DND-41 (cell line): ENCODE measurements around the gene HSPA12A.

Experiments
- ATAC-seq: fragments of 200-7000 bp; cut with Tn5 transposase; 3 replicates; pipeline ENCODE4 v1.9.1; 2021; ENCODE audit warnings: low read depth; ENCODE audit not compliant: insufficient read depth
- DNase-seq: peaks from one replicate; pipeline ENCODE4 v3.0.0-alpha.2; 2020
- H2AFZ ChIP-seq: 2 replicates; pipeline ENCODE4 v1.6.0; 2012; ENCODE audit warnings: low read depth, low read length
- H3K27ac ChIP-seq: 2 replicates; pipeline ENCODE4 v1.5.1; 2012; ENCODE audit warnings: low read length, inconsistent platforms
- H3K27me3 ChIP-seq: fragments of 200-600 bp; sonication (generic); 2 replicates; pipeline ENCODE4 v1.6.0; 2012; ENCODE audit warnings: low read length, mild to moderate bottlenecking, inconsistent platforms; ENCODE audit not compliant: insufficient read depth, poor library complexity
- H3K36me3 ChIP-seq: 2 replicates; pipeline ENCODE4 v1.5.1; 2012; ENCODE audit warnings: low read length, inconsistent platforms; ENCODE audit not compliant: insufficient read depth
- H3K4me1 ChIP-seq: 2 replicates; pipeline ENCODE4 v1.5.1; 2012; ENCODE audit warnings: mild to moderate bottlenecking, low read length; ENCODE audit not compliant: insufficient read depth
- H3K4me2 ChIP-seq: 2 replicates; pipeline ENCODE4 v1.6.0; 2012; ENCODE audit warnings: mild to moderate bottlenecking, moderate library complexity, low read length, inconsistent platforms; ENCODE audit not compliant: insufficient read depth
- H3K4me3 ChIP-seq, 2 experiments: fragments of 200-600 bp in 1 of 2; shearing (Covaris generic) in 1 of 2; 2 replicates each; pipeline ENCODE4 v1.5.1; 2012 to 2016; ENCODE audit warnings: inconsistent platforms in 2 of 2, low read length in 2 of 2, mild to moderate bottlenecking in 2 of 2, low read depth in 1 of 2, moderate library complexity in 1 of 2
- H3K79me2 ChIP-seq: 2 replicates; pipeline ENCODE4 v1.6.0; 2012; ENCODE audit warnings: low read length, inconsistent platforms; ENCODE audit not compliant: insufficient read depth
- H3K9ac ChIP-seq: 2 replicates; pipeline ENCODE4 v1.6.0; 2012; ENCODE audit warnings: low read depth, mild to moderate bottlenecking, inconsistent platforms, low read length, moderate library complexity
- H3K9me3 ChIP-seq: 2 replicates; pipeline ENCODE4 v1.5.1; 2012; ENCODE audit warnings: low read length, moderate library complexity, mild to moderate bottlenecking, inconsistent platforms; ENCODE audit not compliant: insufficient read depth, severe bottlenecking
- H4K20me1 ChIP-seq: 2 replicates; pipeline ENCODE4 v1.6.0; 2012; ENCODE audit warnings: low read length; ENCODE audit not compliant: insufficient read depth
- CTCF ChIP-seq: IDR thresholded peaks from 2 replicates; pipeline ENCODE4 v1.5.1; 2012; ENCODE audit warnings: borderline replicate concordance, low read length, moderate library complexity, mild to moderate bottlenecking; ENCODE audit not compliant: poor library complexity, severe bottlenecking; ENCODE audit errors: extremely low read depth
- EZH2 ChIP-seq: IDR thresholded peaks from 3 replicates; pipeline ENCODE4 v1.6.1; 2012; ENCODE audit warnings: borderline replicate concordance, low read depth, mild to moderate bottlenecking, moderate library complexity, low read length, inconsistent platforms; ENCODE audit not compliant: severe bottlenecking

The HSPA12A gene

GRCh38 chr10:116697816-116698215 lies 44.5 kb downstream of the HSPA12A start:
- Histone ChIP-seq H3K4me1 (no peaks in the 10 kb centered on the region), H4K20me1 (no peaks in the 10 kb centered on the region), H3K9me3 (no peaks in the 10 kb centered on the region), H3K36me3 (no peaks in the 10 kb centered on the region), H3K4me3 (no peak overlapping the region), H3K27me3 (no peaks in the 10 kb centered on the region), H3K79me2 (no peaks in the 10 kb centered on the region), H2AFZ (no peak overlapping the region), H3K27ac (no peak overlapping the region), H3K9ac (no peak overlapping the region), H3K4me2 (no peak overlapping the region)
- TF ChIP-seq CTCF, result no peak
- no peak for ATAC-seq
- no peak for DNase-seq

GRCh38 chr10:116696919-116697318 lies 45.4 kb downstream of the HSPA12A start:
- no peak overlapping the region for H2AFZ ChIP-seq
- H3K27ac ChIP-seq, result no peak overlapping the region
- H3K4me1 ChIP-seq, result no peaks in the 10 kb centered on the region
- H3K4me2 ChIP-seq, result no peak overlapping the region
- no peak overlapping the region for H3K4me3 ChIP-seq
- DNase-seq, result no peak
- ATAC-seq, result no peak
- H3K27me3 ChIP-seq, result no peaks in the 10 kb centered on the region
- no peaks in the 10 kb centered on the region for H3K79me2 ChIP-seq
- H3K36me3 ChIP-seq, result no peaks in the 10 kb centered on the region
- no peaks in the 10 kb centered on the region for H3K9me3 ChIP-seq
- H3K9ac ChIP-seq, result no peak overlapping the region
- TF ChIP-seq CTCF (no peak), EZH2 (no peak)
- H4K20me1 ChIP-seq, result no peaks in the 10 kb centered on the region

- no peaks in the 10 kb centered on the region for H3K27me3 ChIP-seq
- ATAC-seq, result no peak
- no peak overlapping the region for H2AFZ ChIP-seq
- no peak for DNase-seq
- H3K9ac ChIP-seq, result no peak overlapping the region
- H3K4me1 ChIP-seq, result no peaks in the 10 kb centered on the region
- no peak overlapping the region for H3K27ac ChIP-seq
- TF ChIP-seq EZH2 (no peak), CTCF (no peak)
- H3K4me2 ChIP-seq, result no peak overlapping the region
- no peaks in the 10 kb centered on the region for H4K20me1 ChIP-seq
- H3K4me3 ChIP-seq, result no peak overlapping the region
- H3K9me3 ChIP-seq, result no peaks in the 10 kb centered on the region
- no peaks in the 10 kb centered on the region for H3K79me2 ChIP-seq
- no peaks in the 10 kb centered on the region for H3K36me3 ChIP-seq
These were observed 47.5 kb downstream of the HSPA12A start for GRCh38 chr10:116694927-116695268.

GRCh38 chr10:116694243-116694926 lies 48.0 kb downstream of the HSPA12A start:
- Histone ChIP-seq H2AFZ (no peak overlapping the region), H3K79me2 (no peaks in the 10 kb centered on the region), H3K36me3 (no peaks in the 10 kb centered on the region), H3K9ac (no peak overlapping the region), H4K20me1 (no peaks in the 10 kb centered on the region), H3K27me3 (no peaks in the 10 kb centered on the region), H3K9me3 (no peaks in the 10 kb centered on the region), H3K27ac (no peak overlapping the region), H3K4me2 (no peak overlapping the region), H3K4me3 (no peak overlapping the region), H3K4me1 (no peaks in the 10 kb centered on the region)
- ATAC-seq, result no peak
- TF ChIP-seq EZH2 (no peak), CTCF (no peak)
- no peak for DNase-seq
